Testis (tissue), 3 donors: ENCODE results near the gene TMED8. TPM values are rescaled to one million over a fixed set of nuclear protein-coding genes. Genes with fewer than 3 reads are reported as not detected.

Source experiments
- DNase-seq: peaks from one replicate; pipeline ENCODE4 v3.0.0-alpha.2; 2019
- H3K27ac ChIP-seq, 2 donors: fragments of 200-600 bp; sonication (generic); one replicate each; pipeline ENCODE4 v1.5.1; 2019
- H3K27me3 ChIP-seq: fragments of 200-600 bp; sonication (generic); one replicate; pipeline ENCODE4 v1.5.1; 2019
- H3K36me3 ChIP-seq: fragments of 200-600 bp; sonication (generic); one replicate; pipeline ENCODE4 v1.5.1; 2017; ENCODE audit warnings: low read depth; ENCODE audit errors: missing control alignments
- H3K4me1 ChIP-seq: fragments of 200-600 bp; sonication (generic); one replicate; pipeline ENCODE4 v1.5.1; 2019
- H3K4me3 ChIP-seq, 2 donors: fragments of 200-600 bp; sonication (generic); one replicate each; pipeline ENCODE4 v1.5.1; 2017 to 2019
- H3K9me3 ChIP-seq: fragments of 200-600 bp; sonication (generic); one replicate; pipeline ENCODE4 v1.5.1; 2017
- POLR2A ChIP-seq: fragments of 450-650 bp; IDR thresholded peaks from one replicate; pipeline ENCODE4 v1.6.1; 2017; ENCODE audit warnings: antibody characterized with exemption, mild to moderate bottlenecking, moderate library complexity
- WGBS, 2 donors: methylation state at CpG; one replicate each; pipeline ENCODE4 v1.1.5; 2018; 5-methylcytosine and 5-hydroxymethylcytosine counted together
- intact Hi-C: fragments of 100-400 bp; cut with DNase I; formaldehyde crosslinking; loops from one replicate; pipeline ENCODE4 v1.15.1; 2023; ENCODE audit warnings: low total_unique reads
- polyA plus RNA-seq: library from polyadenylated mRNA; stranded (reverse); fragments of 350-450 nt; fragmentation: Illumina TruSeq; extraction: RNeasy Lipid Tissue Mini Kit (QIAGEN cat#74804); gene quantifications from one replicate; pipeline ENCODE4 v1.2.3, GENCODE V29; 2014; ENCODE audit warnings: low read depth, low replicate concordance; ENCODE audit not compliant: insufficient read depth
- total RNA-seq, 2 donors: library from RNA; depleted of rRNA; stranded (reverse); fragments of >200 nt; gene quantifications; one replicate each; pipeline ENCODE4 v1.2.3, GENCODE V29; 2016
- TF ChIP-seq, protein P1 (sequence below), 3 experiments: fragments of 450-650 bp in 2 of 3; fragments of 200-600 bp in 1 of 3; sonication (generic) in 1 of 3; IDR thresholded peaks; one replicate each; pipeline ENCODE4 v1.5.1; 2016 to 2019; ENCODE audit warnings: antibody characterized with exemption in 3 of 3, mild to moderate bottlenecking in 2 of 3, moderate library complexity in 1 of 3

Gene TMED8
- total and polyA plus RNA-seq, 3 donors from 2014 or later, result 16.9 to 40.1 (median 30.9) TPM

DNA sequence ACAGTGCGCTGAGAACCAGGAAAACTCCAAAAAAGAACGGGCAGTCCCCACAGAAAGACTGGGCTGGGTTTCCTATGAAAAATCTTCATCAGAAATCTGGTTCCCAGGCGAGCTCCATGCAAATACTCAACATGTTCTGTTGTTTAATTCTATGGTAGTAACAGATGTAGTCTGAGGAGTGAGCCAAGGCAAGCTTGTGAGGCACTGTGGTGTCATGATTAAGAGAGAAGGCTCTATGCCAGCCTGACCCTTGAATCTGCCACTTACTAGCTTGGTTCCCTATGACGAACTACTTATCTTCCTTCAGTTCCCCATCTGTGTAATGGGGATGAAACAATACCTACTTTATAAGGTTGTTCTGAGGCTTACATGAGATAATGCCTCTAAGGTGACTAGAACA is 66.9 kb downstream of the TMED8 start:
- WGBS, 2 donors, result 73 to 80% methylated on average over 4 of the region's 4 CpGs
- Histone ChIP-seq H3K4me3 (no peak overlapping the region), H3K9me3 (no peaks in the 10 kb centered on the region), H3K27me3 (no peaks in the 10 kb centered on the region), H3K4me1 (peaks cover 53% of the 10 kb centered on the region), H3K27ac (no peak overlapping the region), H3K36me3 (no peaks in the 10 kb centered on the region)
- intact Hi-C loops, result no loop called here
- no peak for DNase-seq
- TF ChIP-seq POLR2A, result no peak
- TF ChIP-seq, protein P1, sequence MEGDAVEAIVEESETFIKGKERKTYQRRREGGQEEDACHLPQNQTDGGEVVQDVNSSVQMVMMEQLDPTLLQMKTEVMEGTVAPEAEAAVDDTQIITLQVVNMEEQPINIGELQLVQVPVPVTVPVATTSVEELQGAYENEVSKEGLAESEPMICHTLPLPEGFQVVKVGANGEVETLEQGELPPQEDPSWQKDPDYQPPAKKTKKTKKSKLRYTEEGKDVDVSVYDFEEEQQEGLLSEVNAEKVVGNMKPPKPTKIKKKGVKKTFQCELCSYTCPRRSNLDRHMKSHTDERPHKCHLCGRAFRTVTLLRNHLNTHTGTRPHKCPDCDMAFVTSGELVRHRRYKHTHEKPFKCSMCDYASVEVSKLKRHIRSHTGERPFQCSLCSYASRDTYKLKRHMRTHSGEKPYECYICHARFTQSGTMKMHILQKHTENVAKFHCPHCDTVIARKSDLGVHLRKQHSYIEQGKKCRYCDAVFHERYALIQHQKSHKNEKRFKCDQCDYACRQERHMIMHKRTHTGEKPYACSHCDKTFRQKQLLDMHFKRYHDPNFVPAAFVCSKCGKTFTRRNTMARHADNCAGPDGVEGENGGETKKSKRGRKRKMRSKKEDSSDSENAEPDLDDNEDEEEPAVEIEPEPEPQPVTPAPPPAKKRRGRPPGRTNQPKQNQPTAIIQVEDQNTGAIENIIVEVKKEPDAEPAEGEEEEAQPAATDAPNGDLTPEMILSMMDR (IDR thresholded peaks at IDR 0.05), result no peak

DNA sequence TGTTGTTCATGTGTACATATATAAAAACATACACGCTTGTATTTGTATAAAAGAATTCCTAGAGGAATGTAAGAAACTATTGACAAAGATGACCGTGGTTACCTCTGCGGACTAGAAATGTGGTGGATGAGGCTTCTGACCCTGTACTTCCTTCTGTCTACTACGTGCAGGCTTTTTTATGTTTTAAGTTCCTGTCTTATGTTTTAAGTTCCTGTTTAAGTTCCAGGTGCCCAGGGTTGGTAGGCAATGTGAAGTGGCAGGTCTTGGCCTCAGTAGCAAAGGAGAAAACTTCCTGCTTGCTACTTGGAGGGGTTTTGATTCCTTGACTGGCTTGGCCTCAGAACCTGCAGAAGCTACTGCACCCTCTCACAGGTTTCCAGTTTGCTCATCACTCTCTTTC is 67.8 kb downstream of the TMED8 start:
- Histone ChIP-seq H3K27me3 (no peaks in the 10 kb centered on the region), H3K9me3 (no peaks in the 10 kb centered on the region), H3K4me1 (peaks cover 44% of the 10 kb centered on the region), H3K4me3 (no peak overlapping the region), H3K36me3 (no peaks in the 10 kb centered on the region), H3K27ac (no peak overlapping the region)
- intact Hi-C loops, result no loop called here
- no peak for TF ChIP-seq POLR2A
- TF ChIP-seq, protein P1 (IDR thresholded peaks at IDR 0.05), result no peak
- DNase-seq, result no peak
- WGBS, 2 donors, result 83 to 86% methylated on average over 4 of the region's 4 CpGs

DNA sequence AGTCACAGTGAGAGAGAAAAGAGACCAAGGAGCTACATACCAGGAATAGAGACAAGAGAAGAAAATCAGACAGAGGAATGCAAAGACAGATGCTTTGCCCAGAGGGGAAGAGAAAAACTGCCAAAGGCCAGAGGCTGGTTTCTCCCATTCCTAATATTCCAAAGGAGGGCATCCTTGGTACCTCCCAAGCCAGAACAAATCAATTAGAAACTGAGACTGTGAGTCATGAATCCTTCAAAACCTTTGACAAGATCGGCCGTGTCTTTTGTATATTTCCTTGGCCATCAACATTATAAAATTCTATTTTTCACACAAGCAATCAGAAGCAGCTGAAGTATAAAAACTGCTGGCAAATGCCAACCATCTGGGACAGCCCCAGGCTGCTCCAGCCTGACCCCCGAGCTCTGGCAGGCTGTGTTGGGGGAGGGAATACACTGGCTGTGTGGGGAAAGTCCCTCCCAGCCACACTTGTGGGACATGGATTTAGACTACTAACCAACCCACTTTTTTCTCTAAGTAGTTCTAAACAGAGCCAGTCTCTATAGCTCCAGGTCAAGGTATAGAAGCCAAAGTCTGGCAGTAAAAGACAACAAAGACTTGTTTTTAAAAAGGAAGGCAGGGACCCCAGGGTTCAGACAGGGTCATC is 69.9 kb downstream of the TMED8 start:
- no peak for TF ChIP-seq POLR2A
- TF ChIP-seq, protein P1 (IDR thresholded peaks at IDR 0.05), result no peak
- WGBS, 2 donors, result 39 to 53% methylated on average over 3 of the region's 3 CpGs
- Histone ChIP-seq H3K4me3 (no peak overlapping the region), H3K4me1 (peaks cover 28% of the 10 kb centered on the region), H3K9me3 (no peaks in the 10 kb centered on the region), H3K27ac (peak overlapping the region; percentile 77 to 80), H3K27me3 (no peaks in the 10 kb centered on the region), H3K36me3 (no peaks in the 10 kb centered on the region)
- DNase-seq, result peak; percentile 54
- intact Hi-C loops, result no loop called here

DNA sequence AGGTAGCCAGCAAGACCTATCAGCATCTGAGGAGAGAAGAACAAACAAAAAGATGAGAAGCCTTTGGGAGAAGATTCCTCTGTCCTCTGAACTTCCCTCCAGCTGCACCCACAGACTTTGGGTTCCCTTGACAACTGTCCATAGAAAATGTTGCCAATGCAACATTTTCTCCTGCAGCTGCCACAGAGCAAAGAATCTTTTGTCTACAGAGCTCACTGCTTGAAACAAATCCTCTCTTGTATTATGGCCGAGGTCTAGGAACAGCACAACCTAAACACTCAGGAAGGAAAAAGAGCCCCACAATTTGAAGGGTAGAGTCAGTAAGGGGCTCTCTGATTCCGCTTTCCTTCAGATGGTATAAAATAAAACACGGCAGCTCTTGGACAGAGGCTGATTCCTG is 70.5 kb downstream of the TMED8 start:
- WGBS, 2 donors, result 38 to 41% methylated on average over 3 of the region's 3 CpGs
- Histone ChIP-seq H3K27ac (peak overlapping the region; percentile 77 to 80), H3K4me1 (peaks cover 31% of the 10 kb centered on the region), H3K9me3 (no peaks in the 10 kb centered on the region), H3K4me3 (no peak overlapping the region), H3K36me3 (no peaks in the 10 kb centered on the region), H3K27me3 (no peaks in the 10 kb centered on the region)
- no peak for TF ChIP-seq POLR2A
- TF ChIP-seq, protein P1 (IDR thresholded peaks at IDR 0.05), result no peak
- intact Hi-C loops, result no loop called here
- peak; percentile 53 for DNase-seq

DNA sequence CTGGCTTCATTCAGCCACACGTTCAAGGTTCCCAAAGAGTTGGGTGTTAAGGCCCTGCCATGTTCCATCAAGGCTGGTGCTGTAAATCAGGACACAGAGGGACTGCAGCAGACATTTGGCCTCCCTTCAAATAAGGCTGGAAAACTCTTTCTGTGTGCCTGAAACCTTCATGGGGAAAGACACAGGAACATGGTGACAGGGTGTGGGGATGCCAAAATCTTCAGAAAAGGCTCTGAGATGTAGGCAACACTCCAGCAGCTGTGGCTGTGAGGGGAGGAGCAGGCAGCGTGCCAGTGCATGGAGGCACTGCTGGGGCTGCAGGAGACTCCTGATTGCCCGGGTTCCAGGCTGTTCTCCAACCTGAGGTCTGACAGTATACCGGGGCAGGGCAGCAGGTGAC is 71.2 kb downstream of the TMED8 start:
- no peak for DNase-seq
- Histone ChIP-seq H3K27me3 (no peaks in the 10 kb centered on the region), H3K36me3 (no peaks in the 10 kb centered on the region), H3K27ac (peak overlapping the region; percentile 77 to 80), H3K9me3 (no peaks in the 10 kb centered on the region), H3K4me1 (peaks cover 37% of the 10 kb centered on the region), H3K4me3 (no peak overlapping the region)
- TF ChIP-seq, protein P1 (IDR thresholded peaks at IDR 0.05), result no peak
- TF ChIP-seq POLR2A, result no peak
- WGBS, 2 donors, result 57 to 63% methylated on average over 3 to 4 of the region's 4 CpGs
- intact Hi-C loops, result no loop called here
